Endothelial cell of umbilical vein (primary cell): Measurements from ENCODE around the gene SIGLEC8.

Experiments
- POLR2AphosphoS5 ChIP-seq: IDR thresholded peaks from 2 replicates; pipeline ENCODE4 v1.6.1; 2012; ENCODE audit warnings: low read depth, mild to moderate bottlenecking, control low read depth, low read length, moderate library complexity; ENCODE audit not compliant: insufficient read depth
- TF ChIP-seq, protein P1 (sequence below), 2 donors: IDR thresholded peaks; 1 replicate in 1 of 2; 2 replicates in 1 of 2; pipeline ENCODE4 v1.5.1; 2011; ENCODE audit warnings: low read length in 2 of 2, mild to moderate bottlenecking in 2 of 2, moderate library complexity in 2 of 2, control low read depth in 1 of 2, inconsistent platforms in 1 of 2, low read depth in 1 of 2; ENCODE audit not compliant: insufficient read depth in 1 of 2; ENCODE audit errors: extremely low read depth in 1 of 2
- TF ChIP-seq, protein P2 (sequence below): IDR thresholded peaks from 2 replicates; pipeline ENCODE4 v1.6.1; 2011; ENCODE audit not compliant: insufficient read depth, insufficient read length

DNA sequence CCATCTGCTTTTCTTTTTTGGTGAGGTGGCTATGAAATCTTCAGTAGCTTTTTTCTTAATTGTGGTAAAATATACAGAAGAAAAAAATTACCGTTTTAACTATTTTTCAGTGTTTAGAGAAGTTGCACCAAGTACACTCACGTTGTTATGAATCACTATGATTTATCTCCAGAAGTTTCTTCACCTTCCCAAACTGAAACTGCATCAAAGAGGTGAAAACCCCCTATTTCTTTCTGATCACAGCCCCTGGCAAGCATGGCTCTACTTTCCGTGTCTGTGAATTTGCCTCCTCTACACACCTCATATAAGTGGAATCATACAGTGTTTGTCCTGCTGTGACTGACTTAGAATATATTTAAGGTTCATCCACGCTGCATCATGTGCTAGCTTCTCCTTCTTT is 25.2 kb downstream of the SIGLEC8 start:
- TF ChIP-seq, protein P1, sequence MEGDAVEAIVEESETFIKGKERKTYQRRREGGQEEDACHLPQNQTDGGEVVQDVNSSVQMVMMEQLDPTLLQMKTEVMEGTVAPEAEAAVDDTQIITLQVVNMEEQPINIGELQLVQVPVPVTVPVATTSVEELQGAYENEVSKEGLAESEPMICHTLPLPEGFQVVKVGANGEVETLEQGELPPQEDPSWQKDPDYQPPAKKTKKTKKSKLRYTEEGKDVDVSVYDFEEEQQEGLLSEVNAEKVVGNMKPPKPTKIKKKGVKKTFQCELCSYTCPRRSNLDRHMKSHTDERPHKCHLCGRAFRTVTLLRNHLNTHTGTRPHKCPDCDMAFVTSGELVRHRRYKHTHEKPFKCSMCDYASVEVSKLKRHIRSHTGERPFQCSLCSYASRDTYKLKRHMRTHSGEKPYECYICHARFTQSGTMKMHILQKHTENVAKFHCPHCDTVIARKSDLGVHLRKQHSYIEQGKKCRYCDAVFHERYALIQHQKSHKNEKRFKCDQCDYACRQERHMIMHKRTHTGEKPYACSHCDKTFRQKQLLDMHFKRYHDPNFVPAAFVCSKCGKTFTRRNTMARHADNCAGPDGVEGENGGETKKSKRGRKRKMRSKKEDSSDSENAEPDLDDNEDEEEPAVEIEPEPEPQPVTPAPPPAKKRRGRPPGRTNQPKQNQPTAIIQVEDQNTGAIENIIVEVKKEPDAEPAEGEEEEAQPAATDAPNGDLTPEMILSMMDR (IDR thresholded peaks at IDR 0.05; ENCODE audit: extremely low read depth in 1 of 2, insufficient read depth in 1 of 2, low read depth in 1 of 2, low read length in 2 of 2): no peak
- TF ChIP-seq, protein P2, sequence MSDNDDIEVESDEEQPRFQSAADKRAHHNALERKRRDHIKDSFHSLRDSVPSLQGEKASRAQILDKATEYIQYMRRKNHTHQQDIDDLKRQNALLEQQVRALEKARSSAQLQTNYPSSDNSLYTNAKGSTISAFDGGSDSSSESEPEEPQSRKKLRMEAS: no peak
- TF ChIP-seq POLR2AphosphoS5: no peak
